Measurements from ENCODE around the gene ADGRG1.

ADGRG1 gene

DNA sequence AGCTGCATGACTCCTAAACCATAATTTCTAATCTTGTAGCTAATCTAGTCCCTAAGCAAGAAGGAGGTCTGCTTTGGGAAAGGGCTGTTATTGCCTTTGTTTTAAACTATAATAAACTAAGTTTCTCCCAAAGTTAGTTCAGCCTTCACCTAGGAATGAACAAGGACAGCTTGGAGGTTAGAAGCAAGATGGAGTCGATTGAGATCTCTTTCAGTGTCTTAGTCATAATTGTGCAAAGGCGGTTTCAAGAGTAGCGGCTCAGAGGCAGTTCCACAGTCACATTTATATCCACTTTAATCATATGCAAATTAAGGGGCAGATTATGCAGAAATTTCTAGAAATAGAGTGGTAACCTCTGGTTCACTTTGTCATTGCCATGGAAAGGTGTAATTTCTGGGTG lies 83.6 kb downstream of the ADGRG1 start:
- TF ChIP-seq TAF1 (IDR thresholded peaks at IDR 0.05; ENCODE audit: borderline replicate concordance, insufficient read depth, low read length) (no peak), FOXP2 (optimal IDR thresholded peaks at IDR 0.05; ENCODE audit: borderline replicate concordance, extremely low read depth, extremely low read length, insufficient read depth) (no peak), SIN3A (IDR thresholded peaks at IDR 0.05; ENCODE audit: borderline replicate concordance, insufficient read depth, low read length) (no peak), POLR2AphosphoS5 (IDR thresholded peaks at IDR 0.05; ENCODE audit: low read depth, low read length) (no peak)
- TF ChIP-seq, protein P1, sequence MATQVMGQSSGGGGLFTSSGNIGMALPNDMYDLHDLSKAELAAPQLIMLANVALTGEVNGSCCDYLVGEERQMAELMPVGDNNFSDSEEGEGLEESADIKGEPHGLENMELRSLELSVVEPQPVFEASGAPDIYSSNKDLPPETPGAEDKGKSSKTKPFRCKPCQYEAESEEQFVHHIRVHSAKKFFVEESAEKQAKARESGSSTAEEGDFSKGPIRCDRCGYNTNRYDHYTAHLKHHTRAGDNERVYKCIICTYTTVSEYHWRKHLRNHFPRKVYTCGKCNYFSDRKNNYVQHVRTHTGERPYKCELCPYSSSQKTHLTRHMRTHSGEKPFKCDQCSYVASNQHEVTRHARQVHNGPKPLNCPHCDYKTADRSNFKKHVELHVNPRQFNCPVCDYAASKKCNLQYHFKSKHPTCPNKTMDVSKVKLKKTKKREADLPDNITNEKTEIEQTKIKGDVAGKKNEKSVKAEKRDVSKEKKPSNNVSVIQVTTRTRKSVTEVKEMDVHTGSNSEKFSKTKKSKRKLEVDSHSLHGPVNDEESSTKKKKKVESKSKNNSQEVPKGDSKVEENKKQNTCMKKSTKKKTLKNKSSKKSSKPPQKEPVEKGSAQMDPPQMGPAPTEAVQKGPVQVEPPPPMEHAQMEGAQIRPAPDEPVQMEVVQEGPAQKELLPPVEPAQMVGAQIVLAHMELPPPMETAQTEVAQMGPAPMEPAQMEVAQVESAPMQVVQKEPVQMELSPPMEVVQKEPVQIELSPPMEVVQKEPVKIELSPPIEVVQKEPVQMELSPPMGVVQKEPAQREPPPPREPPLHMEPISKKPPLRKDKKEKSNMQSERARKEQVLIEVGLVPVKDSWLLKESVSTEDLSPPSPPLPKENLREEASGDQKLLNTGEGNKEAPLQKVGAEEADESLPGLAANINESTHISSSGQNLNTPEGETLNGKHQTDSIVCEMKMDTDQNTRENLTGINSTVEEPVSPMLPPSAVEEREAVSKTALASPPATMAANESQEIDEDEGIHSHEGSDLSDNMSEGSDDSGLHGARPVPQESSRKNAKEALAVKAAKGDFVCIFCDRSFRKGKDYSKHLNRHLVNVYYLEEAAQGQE (IDR thresholded peaks at IDR 0.05; ENCODE audit: insufficient read depth in 1 of 2, low read depth in 2 of 2, low read length in 2 of 2) = no peak

DNA sequence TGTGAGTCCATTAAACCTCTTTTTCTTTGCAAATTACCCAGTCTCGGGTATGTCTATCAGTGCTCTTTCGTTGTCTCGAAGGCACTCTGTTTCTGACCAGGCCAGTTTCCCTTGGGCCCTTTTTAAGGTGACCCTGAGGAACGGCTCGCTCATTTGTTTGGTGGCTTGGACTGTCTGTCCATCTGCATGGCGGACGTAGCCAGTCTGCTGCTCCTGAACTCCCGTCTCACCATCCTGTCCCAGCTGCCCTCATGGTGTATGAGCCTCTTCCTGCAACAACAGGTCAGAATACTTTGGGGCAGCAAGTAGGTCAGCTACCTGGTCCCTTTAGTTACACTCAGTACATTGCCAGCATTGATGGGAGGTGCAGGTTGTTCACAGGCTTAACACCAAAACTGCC lies 85.2 kb downstream of the ADGRG1 start:
- no peak for TF ChIP-seq TAF1 (IDR thresholded peaks at IDR 0.05; ENCODE audit: borderline replicate concordance, insufficient read depth, low read length)
- no peak for TF ChIP-seq POLR2AphosphoS5 (IDR thresholded peaks at IDR 0.05; ENCODE audit: low read depth, low read length)
- TF ChIP-seq, protein P1 (IDR thresholded peaks at IDR 0.05; ENCODE audit: insufficient read depth in 1 of 2, low read depth in 2 of 2, low read length in 2 of 2) = no peak
- TF ChIP-seq SIN3A (IDR thresholded peaks at IDR 0.05; ENCODE audit: borderline replicate concordance, insufficient read depth, low read length) = no peak
- TF ChIP-seq FOXP2 (optimal IDR thresholded peaks at IDR 0.05; ENCODE audit: borderline replicate concordance, extremely low read depth, extremely low read length, insufficient read depth) = no peak

DNA sequence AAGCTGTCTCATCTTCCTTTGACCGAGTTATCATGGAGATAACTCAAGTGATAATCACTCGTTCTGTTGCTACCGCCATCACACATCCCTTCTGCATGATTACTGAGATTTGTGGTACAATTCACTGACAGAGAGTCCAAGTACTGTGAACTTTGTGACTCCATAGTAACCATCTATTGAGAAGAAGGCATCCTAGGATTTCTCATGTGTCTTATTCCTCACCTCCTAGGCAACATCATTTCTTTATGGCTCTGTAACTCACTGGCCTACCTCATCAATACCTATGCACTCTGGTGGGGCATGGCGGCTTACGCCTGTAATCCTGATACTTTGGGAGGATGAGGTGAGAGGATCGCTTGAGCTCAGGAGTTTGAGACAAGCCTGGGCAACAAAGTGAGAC lies 85.6 kb downstream of the ADGRG1 start:
- TF ChIP-seq POLR2AphosphoS5 (IDR thresholded peaks at IDR 0.05; ENCODE audit: low read depth, low read length) (no peak), TAF1 (IDR thresholded peaks at IDR 0.05; ENCODE audit: borderline replicate concordance, insufficient read depth, low read length) (no peak), FOXP2 (optimal IDR thresholded peaks at IDR 0.05; ENCODE audit: borderline replicate concordance, extremely low read depth, extremely low read length, insufficient read depth) (no peak), SIN3A (IDR thresholded peaks at IDR 0.05; ENCODE audit: borderline replicate concordance, insufficient read depth, low read length) (no peak)
- TF ChIP-seq, protein P1 (IDR thresholded peaks at IDR 0.05; ENCODE audit: insufficient read depth in 1 of 2, low read depth in 2 of 2, low read length in 2 of 2) = no peak

All from PFSK-1 (cell line).